K562 (cell line): ENCODE data around the gene C9. TPM values are rescaled to one million over a fixed set of nuclear protein-coding genes. Genes with fewer than 3 reads are reported as not detected.
"Not testable (repeated sequence)": the region's sequence is repeated elsewhere in the genome, so short reads cannot be mapped to it uniquely, and the experiment has no call there.

Experiments
- ATAC-seq: fragments of 200-7000 bp; cut with Tn5 transposase; 3 replicates; pipeline ENCODE4 v1.9.1; 2020; ENCODE audit warnings: moderate library complexity
- BruUV-seq: library from RNA; stranded (reverse); fragments of 400-500 nt; replicated peaks from 2 replicates; lab custom pipeline; 2021; lab: Mats Ljungman, UMichigan
- CTCF ChIA-PET: fragments of 300-600 bp; formaldehyde crosslinking; extraction: SDS; loops from one replicate; lab custom pipeline; 2021; ENCODE audit warnings: low intra/inter-chr PET ratio; lab: Yijun Ruan, JAX
- POLR2A ChIA-PET: fragments of 300-600, 350-650 bp; sonication (Branson Sonifier 250); formaldehyde crosslinking; extraction: SDS; loops from one replicate; lab custom pipeline; 2021; ENCODE audit warnings: antibody characterized with exemption, inconsistent platforms; lab: Yijun Ruan, JAX
- DNase-seq, 4 experiments: peaks; one replicate each; pipeline versions ENCODE4 v3.0.0 to v3.0.0-alpha.2; 2011 to 2018; ENCODE audit warnings: low spot score in 3 of 4, mixed read lengths in 3 of 4; ENCODE audit errors: extremely low read depth in 1 of 4
- FAIRE-seq: peaks from 2 replicates; lab custom pipeline; 2011; peaks lifted over from hg19 to GRCh38; lab: Jason Lieb, UNC
- H2AFZ ChIP-seq: 2 replicates; pipeline ENCODE4 v1.6.0; 2011; ENCODE audit warnings: low read depth, low read length, control low read depth, inconsistent platforms
- H3K27ac ChIP-seq: fragments of 200-600 bp; 3 replicates; pipeline ENCODE4 v1.8.0; 2011; ENCODE audit warnings: low read depth, mild to moderate bottlenecking, control low read depth, inconsistent platforms, low read length, moderate library complexity, mixed read lengths; ENCODE audit errors: extremely low read depth
- H3K27me3 ChIP-seq, 2 experiments: fragments of 300-600 bp in 1 of 2; 2 replicates in 1 of 2; 3 replicates in 1 of 2; pipeline versions ENCODE4 v1.6.0 to v1.8.0; 2011; ENCODE audit warnings: inconsistent platforms in 2 of 2, low read length in 2 of 2, mild to moderate bottlenecking in 1 of 2, mixed read lengths in 1 of 2, moderate library complexity in 1 of 2; ENCODE audit not compliant: control insufficient read depth in 2 of 2, insufficient read depth in 2 of 2
- H3K36me3 ChIP-seq: fragments of 300-600 bp; 3 replicates; pipeline ENCODE4 v1.8.0; 2011; ENCODE audit warnings: mild to moderate bottlenecking, low read length, inconsistent platforms; ENCODE audit not compliant: control insufficient read depth, insufficient read depth
- H3K4me1 ChIP-seq, 2 experiments: fragments of 200-600 bp in 1 of 2; replicated peaks in 1 of 2; 2 replicates in 1 of 2; 3 replicates in 1 of 2; pipeline versions ENCODE4 v1.5.1 to v1.8.0; 2011; ENCODE audit warnings: inconsistent platforms in 2 of 2, low read length in 2 of 2, mild to moderate bottlenecking in 1 of 2, mixed read lengths in 1 of 2, moderate library complexity in 1 of 2; ENCODE audit not compliant: control insufficient read depth in 2 of 2, insufficient read depth in 2 of 2
- H3K4me2 ChIP-seq: 2 replicates; pipeline ENCODE4 v1.6.1; 2011; ENCODE audit warnings: low read length, control low read depth, inconsistent platforms, mixed read lengths; ENCODE audit not compliant: insufficient read depth
- H3K4me3 ChIP-seq: fragments of 200-600 bp; sonication (generic), shearing (Covaris generic); 2 replicates; pipeline ENCODE4 v1.5.1; 2016; ENCODE audit warnings: control low read depth, inconsistent platforms
- H3K79me2 ChIP-seq: fragments of 200-600 bp; 3 replicates; pipeline ENCODE4 v1.8.0; 2011; ENCODE audit warnings: low read length, inconsistent platforms; ENCODE audit not compliant: control insufficient read depth, insufficient read depth
- H3K9ac ChIP-seq, 2 experiments: 2 replicates each; pipeline versions ENCODE4 v1.6.0 to v1.6.1; 2011; ENCODE audit warnings: low read depth in 2 of 2, low read length in 2 of 2, control low read depth in 1 of 2, inconsistent platforms in 1 of 2, mild to moderate bottlenecking in 1 of 2, mixed read lengths in 1 of 2; ENCODE audit not compliant: insufficient read depth in 1 of 2
- H3K9me1 ChIP-seq: one replicate; pipeline ENCODE4 v1.6.0; 2011; ENCODE audit warnings: inconsistent platforms, mild to moderate bottlenecking, low read length, moderate library complexity; ENCODE audit not compliant: control insufficient read depth, insufficient read depth
- H3K9me3 ChIP-seq: replicated peaks from 2 replicates; pipeline ENCODE4 v1.5.1; 2011; ENCODE audit warnings: low read depth, low read length, inconsistent platforms; ENCODE audit not compliant: control insufficient read depth, insufficient read depth
- H4K20me1 ChIP-seq: replicated peaks from 2 replicates; pipeline ENCODE4 v1.6.1; 2011; ENCODE audit warnings: low read length, inconsistent platforms, mixed read lengths; ENCODE audit not compliant: control insufficient read depth, insufficient read depth
- KDM1A ChIP-seq, 2 experiments: fragments of 450-650 bp; IDR thresholded peaks; 2 replicates each; pipeline ENCODE4 v1.6.1; 2016; ENCODE audit warnings: mild to moderate bottlenecking in 2 of 2
- ZBTB26 ChIP-seq: fragments of 450-650 bp; formaldehyde crosslinking; IDR thresholded peaks from 2 replicates; pipeline ENCODE4 v1.4.0; 2022; ENCODE audit warnings: missing genetic modification characterization
- ZNF146 ChIP-seq: IDR thresholded peaks from one replicate; pipeline ENCODE4 v1.6.1; 2018; ENCODE audit warnings: missing compliant biosample characterization; ENCODE audit not compliant: unreplicated experiment
- WGBS: fragments of 100-300 bp; shearing (Covaris generic); methylation state at CpG from one replicate; pipeline ENCODE4 v1.1.6; 2016; ENCODE audit warnings: low coverage, mixed read lengths; ENCODE audit not compliant: insufficient coverage; ENCODE audit errors: missing lambda C conversion rate; 5-methylcytosine and 5-hydroxymethylcytosine counted together
- in situ Hi-C: fragments of 300-500 bp; cut with MboI; formaldehyde crosslinking; loops from 4 replicates; pipeline ENCODE4 v1.15.0; 2018; ENCODE audit warnings: inconsistent platforms, mixed read lengths
- intact Hi-C: fragments of 100-400 bp; cut with micrococcal nuclease; formaldehyde crosslinking; loops from 2 replicates; pipeline ENCODE4 v1.14.2; 2022
- polyA plus RNA-seq, 8 experiments: library from polyadenylated mRNA; depleted of rRNA in 4 of 8; stranded (reverse) in 5 of 8; unstranded in 3 of 8; fragments of >200 nt; fragmentation: Nextera tagmentation in 2 of 8; fragmentation: Illumina TruSeq in 1 of 8; extraction: Ambion mirVana in 2 of 8; extraction: Trizol in 1 of 8; gene quantifications; 2 replicates each; pipeline versions ENCODE4 v1.2.1 to v1.2.3, GENCODE V29; 2011 to 2014; ENCODE audit warnings: inconsistent platforms in 1 of 8, missing spikeins in 1 of 8
- total RNA-seq, 7 experiments: library from RNA; depleted of rRNA in 6 of 7; stranded (reverse); fragments of >200 nt in 6 of 7; fragmentation: Illumina TruSeq in 2 of 7; extraction: Trizol in 2 of 7; gene quantifications; 2 replicates each; pipeline versions ENCODE4 v1.2.1 to v1.2.3, GENCODE V29; 2011 to 2021; ENCODE audit warnings: low replicate concordance in 1 of 7

Gene C9
- total and polyA plus RNA-seq, 9 of the 15 experiments (the other 6 are each of a cell fraction or from before 2014, with no cell fraction given) = 0.08 to 0.38 TPM; not detected in 7

GRCh38 chr5:39282561-39282960 is 81.7 kb downstream of the C9 start (continued):
- no peak for TF ChIP-seq ZBTB26 (CRISPR knock-in tag)

GRCh38 chr5:39275865-39276264 is 88.4 kb downstream of the C9 start:
- H3K9ac ChIP-seq, H4K20me1 ChIP-seq, H3K4me1 ChIP-seq, CTCF ChIA-PET, in situ Hi-C loops, H3K36me3 ChIP-seq, H3K27ac ChIP-seq, BruUV-seq, H3K79me2 ChIP-seq, H3K27me3 ChIP-seq, intact Hi-C loops, H3K4me3 ChIP-seq, FAIRE-seq, DNase-seq, POLR2A ChIA-PET, H2AFZ ChIP-seq: not testable (repeated sequence)
- WGBS = 47% methylated on average over 4 of the region's 4 CpGs
- TF ChIP-seq KDM1A (IDR thresholded peaks at IDR 0.05) (peak in 1 of 2 experiments; percentile 18; a peak in 1 of 4 replicates), ZNF146 (CRISPR knock-in tag) (peak; percentile 84)
- TF ChIP-seq, all 486 proteins: peak for 2; not testable (repeated sequence) for 484
- ATAC-seq, H3K9me3 ChIP-seq, H3K4me2 ChIP-seq, H3K9me1 ChIP-seq: not testable (repeated sequence)
